Measurements from ENCODE around the gene MAZ. TPM values are rescaled to one million over a fixed set of nuclear protein-coding genes. Genes with fewer than 3 reads are reported as not detected.

MAZ gene
- total and polyA plus RNA-seq, 2 donors (not counting 3 experiments of a cell fraction or from before 2014, with no cell fraction given), result 165 to 311 TPM

GRCh38 chr16:29841631-29842030, 35.3 kb downstream of the MAZ start:
- no peaks in the 10 kb centered on the region for H3K9me1 ChIP-seq (replicated peaks; ENCODE audit: control insufficient read depth, extremely low read depth, insufficient read depth, low read length)
- CTCF ChIA-PET, result interaction anchor here (0.7 to 1.7 kb wide), 3 partner anchors 25 to 112 kb away, joined by 3 to 5 read pairs (median 4); no protein-coding TSS in a partner anchor
- no peaks in the 10 kb centered on the region for H3K9me3 ChIP-seq (replicated peaks; ENCODE audit: control insufficient read depth, insufficient read depth, low read length)
- H3K27ac ChIP-seq (ENCODE audit: insufficient read depth, low read depth, low read length), result no peak overlapping the region
- no peak overlapping the region for H2AFZ ChIP-seq (ENCODE audit: low read depth, low read length)
- no peaks in the 10 kb centered on the region for H3K79me2 ChIP-seq (ENCODE audit: control insufficient read depth, insufficient read depth, low read length)
- no peak overlapping the region for H3K4me2 ChIP-seq (ENCODE audit: insufficient read depth, low read length)
- peaks cover 0 to 17% of the 10 kb centered on the region in 2 experiments for H3K36me3 ChIP-seq (ENCODE audit: control insufficient read depth in 2 of 2, extremely low read depth in 1 of 2, insufficient read depth in 2 of 2, low read length in 2 of 2)
- POLR2A ChIA-PET, result no interaction called here
- no peak for TF ChIP-seq POLR2A (IDR thresholded peaks at IDR 0.05; ENCODE audit: low read depth, low read length)
- H3K4me1 ChIP-seq (ENCODE audit: control insufficient read depth, extremely low read depth, insufficient read depth, low read length), result no peaks in the 10 kb centered on the region
- no peaks in the 10 kb centered on the region for H4K20me1 ChIP-seq (replicated peaks; ENCODE audit: control insufficient read depth, extremely low read depth, insufficient read depth, low read length)
- no peak for DNase-seq (ENCODE audit: low read depth, low spot score)
- BruUV-seq (replicated peaks), result TSS peak; percentile 20
- intact Hi-C loops (cut with micrococcal nuclease), result no loop called here
- H3K27me3 ChIP-seq (ENCODE audit: control insufficient read depth in 2 of 2, insufficient read depth in 2 of 2, low read length in 2 of 2), result no peaks in the 10 kb centered on the region
- dilution Hi-C loops (cut with MboI; ENCODE audit: extremely low pct_ligation_motif_present, low sequenced_read_pairs), result no loop called here
- no peak overlapping the region for H3K4me3 ChIP-seq (replicated peaks in 1 of 3; ENCODE audit: insufficient read depth in 1 of 3, low read depth in 1 of 3, low read length in 3 of 3)
- no peak overlapping the region for H3K9ac ChIP-seq (replicated peaks; ENCODE audit: extremely low read depth, insufficient read depth, low read length)
- no peak for FAIRE-seq

GRCh38 chr16:29842732-29843346, 36.5 kb downstream of the MAZ start:
- intact Hi-C loops (cut with micrococcal nuclease), result no loop called here
- no peak overlapping the region for H2AFZ ChIP-seq (ENCODE audit: low read depth, low read length)

More at GRCh38 chr16:29842732-29843346, 36.5 kb downstream of the MAZ start:
- ChIA-PET CTCF (interaction anchor here (0.7 to 1.5 kb wide), 6 partner anchors 17 to 189 kb away, joined by 3 to 7 read pairs (median 3); partner anchors contain the start of genes PAGR1 and TLCD3B), POLR2A (interaction anchor here (1.2 kb wide), 1 partner anchor 18 kb away, joined by 3 read pairs; no protein-coding TSS in a partner anchor)
- H3K36me3 ChIP-seq (ENCODE audit: control insufficient read depth in 2 of 2, extremely low read depth in 1 of 2, insufficient read depth in 2 of 2, low read length in 2 of 2), result peaks cover 0 to 21% of the 10 kb centered on the region in 2 experiments
- no peaks in the 10 kb centered on the region for H3K27me3 ChIP-seq (ENCODE audit: control insufficient read depth in 2 of 2, insufficient read depth in 2 of 2, low read length in 2 of 2)
- H3K9ac ChIP-seq (replicated peaks; ENCODE audit: extremely low read depth, insufficient read depth, low read length), result no peak overlapping the region
- dilution Hi-C loops (cut with MboI; ENCODE audit: extremely low pct_ligation_motif_present, low sequenced_read_pairs), result no loop called here
- H3K4me3 ChIP-seq (replicated peaks in 1 of 3; ENCODE audit: insufficient read depth in 1 of 3, low read depth in 1 of 3, low read length in 3 of 3), result no peak overlapping the region
- no TSS peak for BruUV-seq (replicated peaks)
- H3K4me2 ChIP-seq (ENCODE audit: insufficient read depth, low read length), result no peak overlapping the region
- no peaks in the 10 kb centered on the region for H3K79me2 ChIP-seq (ENCODE audit: control insufficient read depth, insufficient read depth, low read length)
- H3K9me1 ChIP-seq (replicated peaks; ENCODE audit: control insufficient read depth, extremely low read depth, insufficient read depth, low read length), result no peaks in the 10 kb centered on the region
- H4K20me1 ChIP-seq (replicated peaks; ENCODE audit: control insufficient read depth, extremely low read depth, insufficient read depth, low read length), result no peaks in the 10 kb centered on the region
- no peaks in the 10 kb centered on the region for H3K4me1 ChIP-seq (ENCODE audit: control insufficient read depth, extremely low read depth, insufficient read depth, low read length)
- FAIRE-seq, result peak; percentile 47
- no peak overlapping the region for H3K27ac ChIP-seq (ENCODE audit: insufficient read depth, low read depth, low read length)
- TF ChIP-seq POLR2AphosphoS5 (IDR thresholded peaks at IDR 0.05; ENCODE audit: insufficient read depth, low read depth, low read length) (no peak), CTCF (IDR thresholded peaks at IDR 0.05; ENCODE audit: extremely low read depth in 1 of 2, insufficient read depth in 1 of 2, low read depth in 1 of 2, low read length in 2 of 2) (no peak), MYC (IDR thresholded peaks at IDR 0.05; ENCODE audit: low read depth, low read length) (no peak), POLR2A (IDR thresholded peaks at IDR 0.05; ENCODE audit: low read depth, low read length) (no peak), MAX (IDR thresholded peaks at IDR 0.05; ENCODE audit: insufficient read depth, insufficient read length) (no peak), EZH2 (IDR thresholded peaks at IDR 0.05; ENCODE audit: borderline replicate concordance, low read depth, low read length, severe bottlenecking) (no peak), JUN (IDR thresholded peaks at IDR 0.05; ENCODE audit: borderline replicate concordance, insufficient read depth, insufficient read length, low read depth) (no peak), FOS (IDR thresholded peaks at IDR 0.05; ENCODE audit: borderline replicate concordance, insufficient read depth, low read length) (no peak), GATA2 (IDR thresholded peaks at IDR 0.05; ENCODE audit: insufficient read depth, insufficient read length, low read depth, low read length) (no peak)
- H3K9me3 ChIP-seq (replicated peaks; ENCODE audit: control insufficient read depth, insufficient read depth, low read length), result no peaks in the 10 kb centered on the region
- DNase-seq (ENCODE audit: low read depth, low spot score), result no peak

All from endothelial cell of umbilical vein (primary cell).